GM12864 (cell line): ENCODE data around the gene GMDS.
A peak's percentile ranks its signal among the peaks of the same experiment; 100 is the strongest.

Experiments used
- DNase-seq: peaks from one replicate; pipeline ENCODE4 v3.0.0-alpha.2; 2011; ENCODE audit warnings: low read depth
- H3K4me3 ChIP-seq: 2 replicates; pipeline ENCODE4 v1.5.1; 2011; ENCODE audit warnings: mild to moderate bottlenecking, low read depth, low read length, control low read depth
- CTCF ChIP-seq: IDR thresholded peaks from 2 replicates; pipeline ENCODE4 v1.5.1; 2011; ENCODE audit warnings: low read depth, mild to moderate bottlenecking, moderate library complexity, low read length, control low read depth, inconsistent platforms; ENCODE audit errors: missing control alignments

GMDS gene

GRCh38 chr6:2222275-2222842, 23.0 kb downstream of the GMDS start:
- no peak for TF ChIP-seq CTCF
- peak overlapping the region; percentile 64 for H3K4me3 ChIP-seq

GRCh38 chr6:2221726-2222274, 23.6 kb downstream of the GMDS start:
- peak overlapping the region; percentile 64 for H3K4me3 ChIP-seq
- no peak for DNase-seq
- no peak for TF ChIP-seq CTCF

More at GRCh38 chr6:2222275-2222842, 23.0 kb downstream of the GMDS start:
- DNase-seq = no peak

- DNase-seq = no peak
- no peak for TF ChIP-seq CTCF
- no peak overlapping the region for H3K4me3 ChIP-seq
Measured at GRCh38 chr6:2220154-2220553, 25.3 kb downstream of the GMDS start.

- no peak for TF ChIP-seq CTCF
- no peak overlapping the region for H3K4me3 ChIP-seq
- DNase-seq = no peak
Measured at GRCh38 chr6:2218866-2219265, 26.5 kb downstream of the GMDS start.

GRCh38 chr6:2216794-2217383, 28.5 kb downstream of the GMDS start:
- H3K4me3 ChIP-seq = no peak overlapping the region
- no peak for DNase-seq
- TF ChIP-seq CTCF = no peak

GRCh38 chr6:2215342-2215741, 30.1 kb downstream of the GMDS start:
- H3K4me3 ChIP-seq = no peak overlapping the region
- DNase-seq = no peak
- no peak for TF ChIP-seq CTCF

GRCh38 chr6:2213086-2213485, 32.3 kb downstream of the GMDS start:
- no peak overlapping the region for H3K4me3 ChIP-seq
- no peak for DNase-seq
- no peak for TF ChIP-seq CTCF
